ENCODE results near the gene TMEM179. TPM values are rescaled to one million over a fixed set of nuclear protein-coding genes. Genes with fewer than 3 reads are reported as not detected.

Gene TMEM179
- total RNA-seq, 3 donors from 2014 or later = 0.64 to 8.4 (median 0.82) TPM

- no peak for TF ChIP-seq CTCF (IDR thresholded peaks at IDR 0.05)
- Histone ChIP-seq H3K9me3 (no peaks in the 10 kb centered on the region), H3K4me3 (no peak overlapping the region), H3K36me3 (ENCODE audit: low read depth) (no peaks in the 10 kb centered on the region), H3K4me1 (ENCODE audit: low read depth) (no peaks in the 10 kb centered on the region)
- intact Hi-C loops (cut with DNase I, micrococcal nuclease) = loop anchor here in 1 of 2 donors (10.0 kb wide), 1 partner anchor 433 kb away; the partner anchor contains the start of gene KIF26A
- DNase-seq = no peak
- no peak for ATAC-seq
These were observed 37.2 kb downstream of the TMEM179 start for GRCh38 chr14:104567141-104567956.

GRCh38 chr14:104564744-104565679, 39.6 kb downstream of the TMEM179 start:
- H3K9me3 ChIP-seq = no peaks in the 10 kb centered on the region
- no peaks in the 10 kb centered on the region for H3K4me1 ChIP-seq (ENCODE audit: low read depth)
- intact Hi-C loops (cut with DNase I, micrococcal nuclease) = loop anchor here (5.0 to 10.0 kb wide), 2 partner anchors 428 to 430 kb away; partner anchors contain the start of gene KIF26A (in 2 of the 2)
- no peak for TF ChIP-seq CTCF (IDR thresholded peaks at IDR 0.05)
- ATAC-seq (no peak), DNase-seq (no peak)
- no peak overlapping the region for H3K4me3 ChIP-seq
- no peaks in the 10 kb centered on the region for H3K36me3 ChIP-seq (ENCODE audit: low read depth)

GRCh38 chr14:104563742-104564615, 40.6 kb downstream of the TMEM179 start:
- intact Hi-C loops (cut with DNase I, micrococcal nuclease) = loop anchor here (5.0 to 10.0 kb wide), 2 partner anchors 427 to 429 kb away; partner anchors contain the start of gene KIF26A (in 2 of the 2)
- DNase-seq (peak in 2 of 3 donors; percentile 80 to 81), ATAC-seq (peak; percentile 68)
- H3K4me1 ChIP-seq (ENCODE audit: low read depth) = no peaks in the 10 kb centered on the region
- no peaks in the 10 kb centered on the region for H3K9me3 ChIP-seq
- H3K36me3 ChIP-seq (ENCODE audit: low read depth) = no peaks in the 10 kb centered on the region
- TF ChIP-seq CTCF (IDR thresholded peaks at IDR 0.05) = peak; percentile 82
- H3K4me3 ChIP-seq = no peak overlapping the region

GRCh38 chr14:104563191-104563741, 41.3 kb downstream of the TMEM179 start:
- TF ChIP-seq CTCF (IDR thresholded peaks at IDR 0.05) = no peak
- Histone ChIP-seq H3K4me1 (ENCODE audit: low read depth) (no peaks in the 10 kb centered on the region), H3K4me3 (no peak overlapping the region), H3K9me3 (no peaks in the 10 kb centered on the region), H3K36me3 (ENCODE audit: low read depth) (no peaks in the 10 kb centered on the region)
- ATAC-seq = no peak
- intact Hi-C loops (cut with DNase I, micrococcal nuclease) = loop anchor here (5.0 to 10.0 kb wide), 2 partner anchors 426 to 428 kb away; partner anchors contain the start of gene KIF26A (in 2 of the 2)
- no peak for DNase-seq

Data from mucosa of descending colon (tissue), 3 donors.